CD4-positive, alpha-beta T cell (primary cell): ENCODE measurements around the gene TPCN1. TPM values are rescaled to one million over a fixed set of nuclear protein-coding genes. Genes with fewer than 3 reads are reported as not detected.

Source experiments
- ATAC-seq: fragments of 200-7000 bp; cut with Tn5 transposase; one replicate; pipeline ENCODE4 v1.10.0; 2022; ENCODE audit warnings: mild to moderate bottlenecking; ENCODE audit not compliant: poor library complexity
- CTCF ChIA-PET: fragments of 350-600 bp; sonication (Branson Sonifier 250); formaldehyde crosslinking; loops from one replicate; lab custom pipeline; 2021; ENCODE audit warnings: antibody characterized with exemption, inconsistent platforms; lab: Charles Lee
- POLR2A ChIA-PET: fragments of 350-600 bp; sonication (Branson Sonifier 250); formaldehyde crosslinking; loops from one replicate; lab custom pipeline; 2021; ENCODE audit warnings: antibody characterized with exemption, inconsistent platforms; lab: Charles Lee
- DNase-seq, 14 experiments: peaks; one replicate each; pipeline ENCODE4 v3.0.0-alpha.2; 2013 to 2020; ENCODE audit warnings: mixed read lengths in 2 of 14
- H3K27ac ChIP-seq, 2 donors: one replicate each; pipeline versions ENCODE4 v1.5.1 to v1.7.0; 2013; ENCODE audit warnings: low read length in 2 of 2, low read depth in 1 of 2, mild to moderate bottlenecking in 1 of 2
- H3K27me3 ChIP-seq, 2 experiments: 1 replicate in 1 of 2; 2 replicates in 1 of 2; pipeline versions ENCODE4 v1.6.1 to v1.7.0; 2013; ENCODE audit warnings: low read length in 2 of 2, control low read depth in 1 of 2, mild to moderate bottlenecking in 1 of 2, moderate library complexity in 1 of 2; ENCODE audit not compliant: insufficient read depth in 2 of 2, control insufficient read depth in 1 of 2
- H3K36me3 ChIP-seq: one replicate; pipeline ENCODE4 v1.6.1; 2013; ENCODE audit warnings: low read length, control low read depth; ENCODE audit not compliant: insufficient read depth
- H3K4me1 ChIP-seq: one replicate; pipeline ENCODE4 v1.6.1; 2013; ENCODE audit warnings: low read length, control low read depth; ENCODE audit not compliant: insufficient read depth
- H3K4me3 ChIP-seq: one replicate; pipeline ENCODE4 v1.5.1; 2013; ENCODE audit warnings: mild to moderate bottlenecking, low read length, moderate library complexity
- H3K9me3 ChIP-seq, 2 experiments: 1 replicate in 1 of 2; 2 replicates in 1 of 2; pipeline versions ENCODE4 v1.6.1 to v1.7.0; 2013; ENCODE audit warnings: low read length in 2 of 2, mild to moderate bottlenecking in 2 of 2, control low read depth in 1 of 2, moderate library complexity in 1 of 2; ENCODE audit not compliant: control insufficient read depth in 1 of 2, insufficient read depth in 1 of 2
- H3K27ac Mint-ChIP-seq: one replicate; pipeline ENCODE4 v1.8.0; 2020; ENCODE audit warnings: mixed read lengths
- H3K27me3 Mint-ChIP-seq: one replicate; pipeline ENCODE4 v1.8.0; 2021; ENCODE audit warnings: mixed read lengths
- H3K36me3 Mint-ChIP-seq: one replicate; pipeline ENCODE4 v1.8.0; 2021; ENCODE audit warnings: low read depth, mixed read lengths
- H3K4me1 Mint-ChIP-seq: one replicate; pipeline ENCODE4 v1.8.0; 2021; ENCODE audit warnings: low read depth, mixed read lengths
- H3K4me3 Mint-ChIP-seq: one replicate; pipeline ENCODE4 v1.8.0; 2020; ENCODE audit warnings: mild to moderate bottlenecking, mixed read lengths
- H3K9me3 Mint-ChIP-seq: one replicate; pipeline ENCODE4 v1.8.0; 2020; ENCODE audit warnings: mixed read lengths
- CTCF ChIP-seq: fragments of 200-600 bp; IDR thresholded peaks from one replicate; pipeline ENCODE4 v1.8.0; 2022; ENCODE audit warnings: antibody characterized with exemption, mild to moderate bottlenecking
- intact Hi-C, 2 experiments: fragments of 100-400 bp; cut with DNase I in 1 of 2; cut with micrococcal nuclease in 1 of 2; formaldehyde crosslinking; loops; one replicate each; pipeline versions ENCODE4 v1.15.1 to v1.9.0; 2023 to 2025; cut with DNase I, micrococcal nuclease
- total RNA-seq, 174 experiments: library from RNA in 2 of 174; stranded (reverse) in 2 of 174; gene quantifications; one replicate each; pipeline ENCODE4 v1.2.3 and lab custom pipeline; 2021 to 2026

TPCN1 gene
- total RNA-seq, 2 experiments from 2014 or later = 52.4 to 59.7 TPM

- Histone ChIP-seq H3K9me3 (no peaks in the 10 kb centered on the region), H3K27me3 (no peaks in the 10 kb centered on the region), H3K4me3 (no peak overlapping the region), H3K4me1 (peaks cover 6% of the 10 kb centered on the region), H3K36me3 (peaks cover 34% of the 10 kb centered on the region), H3K27ac (no peak overlapping the region)
- H3K9me3 Mint-ChIP-seq = no peaks in the 10 kb centered on the region
- no peak for TF ChIP-seq CTCF
- intact Hi-C loops = no loop called here
- no peak overlapping the region for H3K4me3 Mint-ChIP-seq
- peaks cover 13% of the 10 kb centered on the region for H3K4me1 Mint-ChIP-seq
- ATAC-seq = no peak
- H3K27ac Mint-ChIP-seq = no peak overlapping the region
- no peaks in the 10 kb centered on the region for H3K27me3 Mint-ChIP-seq
- DNase-seq = no peak
- H3K36me3 Mint-ChIP-seq = peaks cover 66% of the 10 kb centered on the region
- POLR2A ChIA-PET = interaction anchor here (0.8 kb wide), 1 partner anchor 21 kb away, joined by 3 read pairs; the partner anchor contains the start of gene TPCN1
- CTCF ChIA-PET = no interaction called here
Measured at GRCh38 chr12:113242560-113242959, 21.3 kb downstream of the TPCN1 start.

- H3K36me3 ChIP-seq = peaks cover 35% of the 10 kb centered on the region
- Mint-ChIP-seq H3K4me3 (no peak overlapping the region), H3K27ac (no peak overlapping the region), H3K36me3 (peaks cover 66% of the 10 kb centered on the region), H3K27me3 (no peaks in the 10 kb centered on the region), H3K9me3 (no peaks in the 10 kb centered on the region), H3K4me1 (peaks cover 13% of the 10 kb centered on the region)
- no peak overlapping the region for H3K27ac ChIP-seq
- intact Hi-C loops = no loop called here
- H3K9me3 ChIP-seq = no peaks in the 10 kb centered on the region
- ChIA-PET CTCF (no interaction called here), POLR2A (no interaction called here)
- TF ChIP-seq CTCF = no peak
- H3K4me3 ChIP-seq = no peak overlapping the region
- H3K27me3 ChIP-seq = no peaks in the 10 kb centered on the region
- DNase-seq (no peak), ATAC-seq (no peak)
- peaks cover 6% of the 10 kb centered on the region for H3K4me1 ChIP-seq
Measured at GRCh38 chr12:113244047-113244460, 22.8 kb downstream of the TPCN1 start.

- peaks cover 13% of the 10 kb centered on the region for H3K4me1 Mint-ChIP-seq
- no peaks in the 10 kb centered on the region for H3K9me3 Mint-ChIP-seq
- H3K27ac Mint-ChIP-seq = no peak overlapping the region
- Histone ChIP-seq H3K27ac (no peak overlapping the region), H3K4me3 (no peak overlapping the region), H3K4me1 (peaks cover 6% of the 10 kb centered on the region), H3K36me3 (peaks cover 39% of the 10 kb centered on the region), H3K27me3 (no peaks in the 10 kb centered on the region), H3K9me3 (no peaks in the 10 kb centered on the region)
- no peak for TF ChIP-seq CTCF
- ATAC-seq (no peak), DNase-seq (peak in 1 of 14 experiments; percentile 16)
- H3K36me3 Mint-ChIP-seq = peaks cover 66% of the 10 kb centered on the region
- POLR2A ChIA-PET = no interaction called here
- no peaks in the 10 kb centered on the region for H3K27me3 Mint-ChIP-seq
- H3K4me3 Mint-ChIP-seq = no peak overlapping the region
- intact Hi-C loops = no loop called here
- CTCF ChIA-PET = no interaction called here
Measured at GRCh38 chr12:113244478-113244958, 23.3 kb downstream of the TPCN1 start.
